SU-DHL-6 (cell line): ENCODE measurements around the gene STUB1.

Experiments
- H2AFZ ChIP-seq: fragments of 200-600 bp; sonication (generic); 2 replicates; pipeline ENCODE4 v1.6.1; 2014; ENCODE audit warnings: low read depth, mild to moderate bottlenecking, moderate library complexity, mixed read lengths, antibody characterized with exemption, low read length; ENCODE audit not compliant: severe bottlenecking
- H3F3A ChIP-seq: fragments of 200-600 bp; shearing (Covaris generic); 2 replicates; pipeline ENCODE4 v1.6.0; 2016; ENCODE audit warnings: antibody characterized with exemption, mild to moderate bottlenecking; ENCODE audit not compliant: insufficient read depth
- H3K27ac ChIP-seq: fragments of 200-600 bp; sonication (generic); 2 replicates; pipeline ENCODE4 v1.5.1; 2016; ENCODE audit warnings: low read depth, mild to moderate bottlenecking, low read length, moderate library complexity, mixed read lengths
- H3K27me3 ChIP-seq: fragments of 200-600 bp; sonication (generic), shearing (Covaris generic); 2 replicates; pipeline ENCODE4 v1.6.0; 2014; ENCODE audit warnings: mild to moderate bottlenecking, low read length
- H3K36me3 ChIP-seq: fragments of 200-600 bp; sonication (generic); 2 replicates; pipeline ENCODE4 v1.6.1; 2014; ENCODE audit warnings: mild to moderate bottlenecking, low read length, mixed read lengths
- H3K4me2 ChIP-seq: fragments of 300-600, 200-600 bp; shearing (Covaris generic), sonication (generic); 2 replicates; pipeline ENCODE4 v1.6.0; 2014; ENCODE audit warnings: low read length, low read depth, mild to moderate bottlenecking; ENCODE audit not compliant: poor library complexity, severe bottlenecking
- H3K4me3 ChIP-seq: fragments of 200-600 bp; sonication (generic); 2 replicates; pipeline ENCODE4 v1.5.1; 2014; ENCODE audit warnings: antibody characterized with exemption, low read length, mild to moderate bottlenecking, mixed read lengths; ENCODE audit not compliant: insufficient read depth, poor library complexity, severe bottlenecking
- H3K79me2 ChIP-seq: fragments of 200-600 bp; sonication (generic); 2 replicates; pipeline ENCODE4 v1.6.1; 2014; ENCODE audit warnings: mild to moderate bottlenecking, low read length, moderate library complexity; ENCODE audit not compliant: insufficient read depth
- H3K9ac ChIP-seq: fragments of 200-600 bp; sonication (generic); 2 replicates; pipeline ENCODE4 v1.7.0; 2014; ENCODE audit warnings: mild to moderate bottlenecking, low read length
- H3K9me2 ChIP-seq: fragments of 200-600 bp; sonication (generic); replicated peaks from 2 replicates; pipeline ENCODE4 v1.6.1; 2014; ENCODE audit warnings: low read length; ENCODE audit not compliant: insufficient read depth
- H3K9me3 ChIP-seq: fragments of 200-600 bp; sonication (generic); 2 replicates; pipeline ENCODE4 v1.6.1; 2014; ENCODE audit warnings: low read length, mixed read lengths; ENCODE audit not compliant: insufficient read depth
- H4K20me1 ChIP-seq: fragments of 200-600 bp; sonication (generic); 2 replicates; pipeline ENCODE4 v1.6.1; 2014; ENCODE audit warnings: low read depth, mild to moderate bottlenecking, antibody characterized with exemption, low read length, moderate library complexity, mixed read lengths
- EZH2phosphoT487 ChIP-seq: fragments of 200-600 bp; sonication (generic), shearing (Covaris generic); conservative IDR thresholded peaks from 2 replicates; pipeline ENCODE4 v1.6.1; 2018; ENCODE audit warnings: mild to moderate bottlenecking, antibody characterized with exemption, low read length, moderate library complexity, mixed read lengths
- TF ChIP-seq, protein P1 (sequence below): fragments of 200-600 bp; sonication (generic); IDR thresholded peaks from one replicate; pipeline ENCODE4 v1.5.1; 2017; ENCODE audit warnings: antibody characterized with exemption, mild to moderate bottlenecking, low read length, moderate library complexity; ENCODE audit not compliant: insufficient read depth, poor library complexity, severe bottlenecking

Gene STUB1

DNA sequence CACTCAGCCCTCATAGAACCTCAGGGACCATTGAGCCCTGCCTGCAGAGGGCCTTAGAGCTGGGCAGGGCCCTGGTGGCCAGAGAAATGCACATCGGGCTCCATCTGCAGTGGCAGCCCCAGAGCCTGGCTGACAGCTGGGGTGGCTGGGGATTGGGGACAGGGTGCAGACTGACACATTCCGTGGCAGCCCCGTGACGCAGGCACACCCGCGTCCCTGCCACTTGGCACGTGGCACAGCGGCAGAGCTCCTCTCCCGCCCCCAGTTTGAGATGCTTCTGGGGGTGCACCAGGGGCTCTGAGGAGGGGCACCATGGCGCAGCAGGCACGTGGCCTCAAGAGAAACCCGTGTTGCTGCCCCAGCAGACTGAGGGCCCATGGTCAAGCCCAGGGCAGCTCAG lies 23.2 kb downstream of the STUB1 start:
- no peaks in the 10 kb centered on the region for H4K20me1 ChIP-seq
- H3K27ac ChIP-seq, result no peak overlapping the region
- no peaks in the 10 kb centered on the region for H3K27me3 ChIP-seq
- no peak overlapping the region for H3K9ac ChIP-seq
- H3K9me3 ChIP-seq, result no peaks in the 10 kb centered on the region
- H3K4me2 ChIP-seq, result no peak overlapping the region
- no peaks in the 10 kb centered on the region for H3K36me3 ChIP-seq
- no peaks in the 10 kb centered on the region for H3F3A ChIP-seq
- no peak overlapping the region for H3K4me3 ChIP-seq
- no peaks in the 10 kb centered on the region for H3K9me2 ChIP-seq
- TF ChIP-seq EZH2phosphoT487, result no peak
- TF ChIP-seq, protein P1, sequence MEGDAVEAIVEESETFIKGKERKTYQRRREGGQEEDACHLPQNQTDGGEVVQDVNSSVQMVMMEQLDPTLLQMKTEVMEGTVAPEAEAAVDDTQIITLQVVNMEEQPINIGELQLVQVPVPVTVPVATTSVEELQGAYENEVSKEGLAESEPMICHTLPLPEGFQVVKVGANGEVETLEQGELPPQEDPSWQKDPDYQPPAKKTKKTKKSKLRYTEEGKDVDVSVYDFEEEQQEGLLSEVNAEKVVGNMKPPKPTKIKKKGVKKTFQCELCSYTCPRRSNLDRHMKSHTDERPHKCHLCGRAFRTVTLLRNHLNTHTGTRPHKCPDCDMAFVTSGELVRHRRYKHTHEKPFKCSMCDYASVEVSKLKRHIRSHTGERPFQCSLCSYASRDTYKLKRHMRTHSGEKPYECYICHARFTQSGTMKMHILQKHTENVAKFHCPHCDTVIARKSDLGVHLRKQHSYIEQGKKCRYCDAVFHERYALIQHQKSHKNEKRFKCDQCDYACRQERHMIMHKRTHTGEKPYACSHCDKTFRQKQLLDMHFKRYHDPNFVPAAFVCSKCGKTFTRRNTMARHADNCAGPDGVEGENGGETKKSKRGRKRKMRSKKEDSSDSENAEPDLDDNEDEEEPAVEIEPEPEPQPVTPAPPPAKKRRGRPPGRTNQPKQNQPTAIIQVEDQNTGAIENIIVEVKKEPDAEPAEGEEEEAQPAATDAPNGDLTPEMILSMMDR, result no peak
- H3K79me2 ChIP-seq, result no peaks in the 10 kb centered on the region
- H2AFZ ChIP-seq, result no peak overlapping the region

DNA sequence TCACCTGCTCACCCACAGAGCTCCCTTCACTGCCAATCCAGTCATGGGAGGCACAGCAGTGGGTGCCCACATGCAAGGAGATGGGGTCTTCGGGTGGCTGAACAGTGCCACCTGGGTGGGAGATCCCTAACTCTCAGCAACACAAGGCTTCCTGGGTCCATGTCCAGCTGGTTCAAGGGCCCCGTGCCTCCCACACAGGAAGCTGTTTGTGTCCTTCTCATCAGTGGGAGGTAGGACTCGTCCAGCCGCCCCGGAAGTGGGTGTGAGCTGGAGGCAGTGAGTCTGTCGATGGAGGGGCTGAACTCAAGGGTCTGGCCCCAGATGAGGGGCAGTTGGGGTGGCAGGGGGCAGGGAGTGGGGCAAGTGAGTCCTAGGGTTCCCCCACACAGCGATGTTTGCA lies 23.8 kb downstream of the STUB1 start:
- Histone ChIP-seq H3K27me3 (no peaks in the 10 kb centered on the region), H3K9ac (no peak overlapping the region), H3K4me2 (no peak overlapping the region), H3K79me2 (no peaks in the 10 kb centered on the region), H3K27ac (no peak overlapping the region), H4K20me1 (no peaks in the 10 kb centered on the region), H3K9me2 (no peaks in the 10 kb centered on the region), H3K36me3 (no peaks in the 10 kb centered on the region), H3K9me3 (no peaks in the 10 kb centered on the region), H3K4me3 (no peak overlapping the region), H3F3A (no peaks in the 10 kb centered on the region), H2AFZ (no peak overlapping the region)
- TF ChIP-seq EZH2phosphoT487, result no peak
- TF ChIP-seq, protein P1, result no peak

DNA sequence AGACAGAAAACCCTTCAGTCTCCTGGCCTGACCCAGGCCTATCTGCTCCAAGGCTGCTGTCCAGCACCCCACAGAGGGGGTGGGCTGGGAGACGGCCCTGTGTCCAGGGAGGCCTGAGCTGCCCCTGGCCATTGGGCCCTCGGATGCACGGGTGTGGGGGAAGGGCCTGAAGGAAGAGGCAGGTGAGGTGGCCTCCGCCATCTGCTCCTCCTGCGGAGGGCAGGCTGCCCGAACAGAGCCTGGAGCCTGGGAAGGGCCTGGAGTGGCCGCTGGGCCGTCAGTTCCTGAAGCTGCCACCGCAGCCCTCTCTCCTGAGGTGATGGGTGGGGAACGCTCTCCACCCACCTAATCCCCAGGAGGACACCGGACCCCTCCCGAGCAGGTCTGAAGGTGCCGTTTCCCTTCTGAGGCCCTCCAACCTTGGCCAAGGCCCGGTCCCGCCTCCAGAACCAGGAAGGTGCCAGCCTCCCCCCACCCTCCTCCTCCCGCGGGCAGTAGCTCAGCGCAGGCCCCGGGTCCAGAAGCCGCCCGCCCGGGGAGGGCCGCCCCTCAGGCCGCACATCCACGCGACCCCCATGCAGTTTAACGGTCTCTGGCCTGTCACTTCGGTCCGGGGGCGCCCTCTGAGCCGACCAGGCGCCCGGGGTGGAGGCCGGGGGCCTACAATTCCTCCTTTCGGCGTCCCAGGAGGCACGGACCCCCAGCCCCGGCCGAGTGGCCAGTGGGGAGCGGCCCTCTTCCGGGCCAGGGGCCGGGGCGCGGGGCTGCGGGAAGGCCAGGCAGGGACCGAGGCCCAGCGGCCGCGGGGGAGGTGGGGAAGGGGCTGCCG lies 24.6 kb downstream of the STUB1 start:
- no peak overlapping the region for H3K9ac ChIP-seq
- no peaks in the 10 kb centered on the region for H3K27me3 ChIP-seq
- H3K27ac ChIP-seq, result no peak overlapping the region
- TF ChIP-seq, protein P1, result no peak
- TF ChIP-seq EZH2phosphoT487, result no peak
- no peaks in the 10 kb centered on the region for H3K9me3 ChIP-seq
- H4K20me1 ChIP-seq, result no peaks in the 10 kb centered on the region
- H2AFZ ChIP-seq, result no peak overlapping the region
- no peaks in the 10 kb centered on the region for H3K79me2 ChIP-seq
- H3K4me3 ChIP-seq, result no peak overlapping the region
- no peak overlapping the region for H3K4me2 ChIP-seq
- no peaks in the 10 kb centered on the region for H3F3A ChIP-seq
- H3K9me2 ChIP-seq, result no peaks in the 10 kb centered on the region
- H3K36me3 ChIP-seq, result no peaks in the 10 kb centered on the region
